Smooth muscle cell (in vitro differentiated cells): ENCODE measurements around the gene FBXO28. TPM values are rescaled to one million over a fixed set of nuclear protein-coding genes. Genes with fewer than 3 reads are reported as not detected.

ENCODE experiments used
- DNase-seq: peaks from one replicate; lab custom pipeline; 2025; ENCODE audit not compliant: unreplicated experiment; lab: John Stamatoyannopoulos, UW
- H2AFZ ChIP-seq: fragments of 200-600 bp; sonication (generic); 2 replicates; pipeline ENCODE4 v1.6.0; 2016; ENCODE audit warnings: antibody characterized with exemption, low read depth, mild to moderate bottlenecking
- H3F3A ChIP-seq: fragments of 200-600 bp; sonication (generic); 2 replicates; pipeline ENCODE4 v1.6.0; 2017; ENCODE audit warnings: antibody characterized with exemption, low read depth
- H3K27ac ChIP-seq: fragments of 200-600 bp; sonication (generic); 2 replicates; pipeline ENCODE4 v1.5.1; 2016; ENCODE audit warnings: low read depth, mild to moderate bottlenecking
- H3K27me3 ChIP-seq: fragments of 200-600 bp; sonication (generic); 2 replicates; pipeline ENCODE4 v1.6.1; 2016; ENCODE audit warnings: low read depth, mild to moderate bottlenecking
- H3K36me3 ChIP-seq: fragments of 200-600 bp; sonication (generic); 2 replicates; pipeline ENCODE4 v1.5.1; 2016; ENCODE audit warnings: low read depth
- H3K4me1 ChIP-seq: fragments of 200-600 bp; sonication (generic); 2 replicates; pipeline ENCODE4 v1.5.1; 2016; ENCODE audit warnings: low read depth
- H3K4me2 ChIP-seq: fragments of 200-600 bp; sonication (generic); 2 replicates; pipeline ENCODE4 v1.6.0; 2016; ENCODE audit warnings: mild to moderate bottlenecking
- H3K4me3 ChIP-seq: fragments of 200-600 bp; sonication (generic); 2 replicates; pipeline ENCODE4 v1.5.1; 2016; ENCODE audit warnings: mild to moderate bottlenecking
- H3K79me2 ChIP-seq: fragments of 200-600 bp; sonication (generic); 2 replicates; pipeline ENCODE4 v1.6.0; 2016; ENCODE audit warnings: low read depth, mild to moderate bottlenecking
- H3K9ac ChIP-seq: fragments of 200-600 bp; sonication (generic); 2 replicates; pipeline ENCODE4 v1.6.0; 2016; ENCODE audit warnings: low read depth
- H3K9me3 ChIP-seq: fragments of 200-600 bp; sonication (generic); replicated peaks from 2 replicates; pipeline ENCODE4 v1.5.1; 2016; ENCODE audit warnings: low read depth
- H4K20me1 ChIP-seq: fragments of 200-600 bp; sonication (generic); 2 replicates; pipeline ENCODE4 v1.6.0; 2016; ENCODE audit warnings: low read depth
- CTCF ChIP-seq: fragments of 200-600 bp; sonication (generic); IDR thresholded peaks from 2 replicates; pipeline ENCODE4 v1.5.1; 2017; ENCODE audit warnings: borderline replicate concordance, mild to moderate bottlenecking, antibody characterized with exemption; ENCODE audit not compliant: insufficient read depth, poor library complexity, severe bottlenecking
- WGBS: methylation state at CpG from one replicate; pipeline ENCODE4 v1.1.7; 2016; ENCODE audit warnings: low lambda C conversion rate; 5-methylcytosine and 5-hydroxymethylcytosine counted together
- polyA plus RNA-seq: library from polyadenylated mRNA; unstranded; fragments of >200 nt; fragmentation: Nextera tagmentation; extraction: Ambion mirVana; gene quantifications from 2 replicates; pipeline ENCODE4 v1.2.1, GENCODE V29; 2016
- total RNA-seq: library from RNA; depleted of rRNA; stranded (reverse); fragments of >200 nt; gene quantifications from 2 replicates; pipeline ENCODE4 v1.2.3, GENCODE V29; 2014

FBXO28 gene
- total and polyA plus RNA-seq, 2 experiments from 2014 or later = 9.6 to 37.0 TPM

- Histone ChIP-seq H2AFZ (peak overlapping the region; percentile 94), H3K9ac (peak overlapping the region; percentile 96), H3F3A (no peaks in the 10 kb centered on the region), H3K36me3 (no peaks in the 10 kb centered on the region), H3K4me1 (peaks cover 19% of the 10 kb centered on the region), H3K4me3 (peak overlapping the region; percentile 95), H3K9me3 (no peaks in the 10 kb centered on the region), H3K27ac (peak overlapping the region; percentile 71), H4K20me1 (peaks cover 45% of the 10 kb centered on the region), H3K4me2 (peak overlapping the region; percentile 94), H3K79me2 (peaks cover 61% of the 10 kb centered on the region), H3K27me3 (peaks cover 6% of the 10 kb centered on the region)
- 2% methylated on average over 11 of the region's 11 CpGs for WGBS
- DNase-seq = no peak
- no peak for TF ChIP-seq CTCF
Observed at GRCh38 chr1:224114787-224115175, 870 bp downstream of the FBXO28 start.

- Histone ChIP-seq H3K27ac (no peak overlapping the region), H3K36me3 (no peaks in the 10 kb centered on the region), H4K20me1 (peaks cover 59% of the 10 kb centered on the region), H3K9ac (peak overlapping the region; percentile 2), H3K9me3 (no peaks in the 10 kb centered on the region), H3K4me1 (peaks cover 19% of the 10 kb centered on the region), H3F3A (no peaks in the 10 kb centered on the region), H3K79me2 (peaks cover 75% of the 10 kb centered on the region), H3K27me3 (no peaks in the 10 kb centered on the region), H3K4me2 (peak overlapping the region; percentile 94), H2AFZ (no peak overlapping the region), H3K4me3 (peak overlapping the region; percentile 95)
- WGBS = 39% methylated on average over 4 of the region's 4 CpGs
- peak; percentile 65 for TF ChIP-seq CTCF
- DNase-seq = no peak
Observed at GRCh38 chr1:224116131-224116530, 2.2 kb downstream of the FBXO28 start.

GRCh38 chr1:224118688-224119087, 4.8 kb downstream of the FBXO28 start:
- Histone ChIP-seq H3K79me2 (peaks cover 95% of the 10 kb centered on the region), H3K4me3 (no peak overlapping the region), H3K27me3 (no peaks in the 10 kb centered on the region), H3K36me3 (no peaks in the 10 kb centered on the region), H3K27ac (no peak overlapping the region), H3K4me1 (peaks cover 19% of the 10 kb centered on the region), H3K9me3 (no peaks in the 10 kb centered on the region), H4K20me1 (peaks cover 83% of the 10 kb centered on the region), H3K9ac (no peak overlapping the region), H3K4me2 (no peak overlapping the region), H3F3A (no peaks in the 10 kb centered on the region), H2AFZ (no peak overlapping the region)
- no peak for DNase-seq
- no peak for TF ChIP-seq CTCF
- WGBS = 87% methylated on average over 1 of the region's 1 CpG

- H4K20me1 ChIP-seq = peaks cover 94% of the 10 kb centered on the region
- H3K4me2 ChIP-seq = no peak overlapping the region
- H3K9ac ChIP-seq = no peak overlapping the region
- no peaks in the 10 kb centered on the region for H3K4me1 ChIP-seq
- no peak overlapping the region for H3K27ac ChIP-seq
- no peak for DNase-seq
- H3K4me3 ChIP-seq = no peak overlapping the region
- no peaks in the 10 kb centered on the region for H3F3A ChIP-seq
- H3K27me3 ChIP-seq = no peaks in the 10 kb centered on the region
- no peak overlapping the region for H2AFZ ChIP-seq
- TF ChIP-seq CTCF = no peak
- peaks cover 94% of the 10 kb centered on the region for H3K79me2 ChIP-seq
- no peaks in the 10 kb centered on the region for H3K9me3 ChIP-seq
- 79% methylated on average over 4 of the region's 4 CpGs for WGBS
- no peaks in the 10 kb centered on the region for H3K36me3 ChIP-seq
Observed at GRCh38 chr1:224123136-224123535, 9.2 kb downstream of the FBXO28 start.
